ENCODE data around the gene PRPF39.

- TF ChIP-seq CTCF (conservative IDR thresholded peaks at IDR 0.05; ENCODE audit: low read depth, low read length) (no peak), CEBPB (IDR thresholded peaks at IDR 0.05; ENCODE audit: low read depth, low read length) (no peak), MAFK (IDR thresholded peaks at IDR 0.05; ENCODE audit: low read depth, low read length) (no peak), RAD21 (IDR thresholded peaks at IDR 0.05; ENCODE audit: low read length) (no peak)
Measured at GRCh38 chr14:45066667-45067066, 17.2 kb upstream of the PRPF39 start.
